RPMI8226 (cell line): ENCODE results near the gene KLHL29.

ENCODE experiments used
- DNase-seq: peaks from one replicate; pipeline ENCODE4 v3.0.0-alpha.2; 2015

KLHL29 gene

DNA sequence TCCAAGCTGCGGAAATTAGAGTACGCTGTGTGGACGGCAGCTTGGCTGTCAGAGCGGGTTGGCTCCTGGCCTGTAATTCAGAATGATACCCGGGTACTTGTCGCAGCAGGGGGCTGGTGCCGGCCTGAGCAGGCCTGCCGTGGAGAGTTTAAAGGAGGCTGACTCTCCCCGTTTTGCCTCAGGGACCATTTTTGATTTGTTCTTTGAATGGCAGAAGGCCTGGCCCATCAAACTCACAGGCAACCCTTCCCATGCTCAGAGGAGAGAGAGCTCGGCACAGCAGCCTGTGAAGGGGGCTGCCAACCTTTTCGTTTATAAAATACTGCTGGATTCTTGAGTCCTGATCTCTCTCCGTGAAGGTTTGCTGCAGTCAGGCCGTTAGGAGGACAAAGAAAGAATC is 151.3 kb downstream of the KLHL29 start:
- no peak for DNase-seq

DNA sequence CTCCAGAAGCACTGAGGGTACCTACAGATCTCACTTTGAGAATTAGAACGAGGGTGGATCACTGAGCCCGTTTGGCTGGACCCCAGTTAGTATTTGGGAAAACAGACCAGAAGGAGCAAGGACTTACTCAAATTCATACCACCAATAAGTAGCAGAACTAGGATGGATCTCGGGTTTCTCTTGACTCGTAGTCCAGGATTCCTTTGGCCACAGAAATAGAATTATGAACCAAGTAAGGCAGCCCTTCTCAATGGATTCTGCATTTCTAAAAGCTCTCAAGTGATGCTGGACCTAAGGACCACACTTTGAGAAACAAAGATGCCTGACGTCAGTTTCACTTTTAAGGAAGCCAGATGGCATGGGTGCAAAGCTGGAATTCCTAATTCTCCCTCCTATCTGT is 153.0 kb downstream of the KLHL29 start:
- no peak for DNase-seq

DNA sequence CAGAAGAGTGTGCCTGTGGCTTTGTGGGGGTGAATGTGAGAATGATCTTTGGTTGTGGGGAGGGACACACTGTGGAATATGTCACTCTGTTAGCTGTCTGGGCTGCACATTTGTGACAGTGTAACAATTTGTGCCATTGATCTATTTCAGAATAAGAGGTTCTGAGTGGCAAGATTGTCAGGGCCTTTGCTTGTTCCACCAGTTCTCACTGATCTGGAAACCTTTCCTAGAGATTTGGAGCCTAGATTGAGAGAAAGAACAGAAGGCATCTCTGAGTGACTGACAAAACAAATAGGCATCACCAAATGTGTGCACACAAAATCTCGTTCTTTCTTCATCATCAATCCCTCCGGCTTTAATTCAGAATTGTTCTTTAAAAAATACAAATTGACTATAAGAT is 153.6 kb downstream of the KLHL29 start:
- no peak for DNase-seq

DNA sequence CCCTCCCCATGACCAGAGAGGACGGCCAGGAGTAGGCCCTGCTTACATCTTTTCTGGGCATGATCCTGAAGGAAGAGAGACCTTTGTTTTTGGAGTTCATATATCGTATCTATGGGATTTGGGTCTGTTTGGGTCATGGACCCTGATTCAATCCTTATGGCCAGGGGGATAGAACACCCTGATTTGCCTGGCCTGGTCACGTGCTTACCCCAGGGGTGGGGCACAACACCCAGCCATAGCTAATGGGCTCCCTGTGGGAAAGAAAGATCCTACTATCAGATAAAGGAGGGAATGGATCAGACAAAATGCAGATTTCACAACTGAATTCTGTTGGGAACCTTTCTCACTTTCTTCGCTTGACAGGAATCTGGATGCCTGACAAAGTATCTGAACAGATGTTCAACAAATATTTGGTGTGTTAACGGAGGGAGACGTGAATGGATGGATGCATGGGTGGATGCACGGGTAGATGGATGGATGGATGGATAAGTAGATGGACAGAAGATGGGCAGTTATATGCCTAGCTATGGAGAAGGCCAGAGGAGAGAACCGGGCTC is 155.9 kb downstream of the KLHL29 start:
- DNase-seq = no peak

DNA sequence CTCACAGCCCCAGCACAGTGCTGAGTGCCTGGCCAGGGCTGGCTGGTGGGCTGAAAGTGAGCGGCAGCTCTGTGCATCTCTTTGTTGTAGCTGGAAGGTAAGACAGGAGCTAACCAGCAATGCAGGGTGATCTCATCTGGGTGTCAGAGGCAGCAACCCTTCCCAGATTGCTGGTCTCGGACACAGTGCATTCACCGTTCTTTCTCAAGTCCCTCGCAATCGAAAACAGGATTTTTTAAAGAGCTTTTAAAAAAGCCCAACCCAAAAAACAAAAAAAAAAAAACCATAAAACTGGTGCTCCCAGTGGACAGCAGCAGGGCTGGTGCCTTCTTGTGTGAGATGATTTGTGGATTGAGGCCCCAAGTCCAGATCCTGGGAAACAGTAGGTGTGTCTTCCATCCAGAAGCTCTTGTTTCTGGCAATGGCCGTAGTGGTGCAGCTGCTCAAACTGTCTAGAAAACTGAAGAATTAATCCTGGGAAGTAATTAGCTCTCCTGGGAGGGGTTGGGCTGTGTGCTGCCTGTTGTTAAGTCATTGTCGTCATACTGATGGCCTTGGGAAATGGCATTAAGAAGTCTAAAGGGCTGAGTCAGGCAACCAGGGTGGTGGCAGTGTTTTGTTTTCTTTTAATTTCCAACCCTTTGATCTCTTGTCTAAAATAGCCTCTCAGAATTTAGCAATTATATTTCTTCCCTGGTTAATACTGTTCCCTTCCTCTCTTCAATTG is 156.7 kb downstream of the KLHL29 start:
- no peak for DNase-seq

DNA sequence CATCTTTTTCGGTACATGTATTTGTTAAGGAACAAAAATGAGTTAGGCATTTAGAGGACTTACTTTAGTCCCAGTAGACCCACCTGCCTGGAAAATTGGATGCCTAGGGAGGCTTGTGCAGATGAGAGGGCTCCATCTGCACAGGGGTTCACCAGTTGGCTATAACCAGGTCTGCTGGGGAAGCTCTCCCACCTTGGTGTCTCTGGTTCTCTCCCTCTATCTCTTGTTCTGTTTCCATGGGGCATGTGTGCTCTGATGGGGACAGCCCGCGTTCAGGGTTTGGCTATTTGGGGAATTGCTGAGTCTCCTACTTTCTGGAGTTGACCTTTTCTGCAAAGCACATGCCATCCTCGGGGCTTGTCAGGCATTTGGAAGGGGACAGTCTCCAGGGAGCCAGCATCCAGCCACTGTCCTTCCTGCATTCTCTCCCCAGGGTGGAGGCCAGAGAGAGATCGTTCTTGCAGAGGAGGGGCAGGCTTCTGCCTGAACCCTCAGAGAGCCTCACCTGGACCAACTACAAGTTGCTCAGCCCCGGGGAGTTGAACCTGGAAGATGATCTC is 157.3 kb downstream of the KLHL29 start:
- no peak for DNase-seq

DNA sequence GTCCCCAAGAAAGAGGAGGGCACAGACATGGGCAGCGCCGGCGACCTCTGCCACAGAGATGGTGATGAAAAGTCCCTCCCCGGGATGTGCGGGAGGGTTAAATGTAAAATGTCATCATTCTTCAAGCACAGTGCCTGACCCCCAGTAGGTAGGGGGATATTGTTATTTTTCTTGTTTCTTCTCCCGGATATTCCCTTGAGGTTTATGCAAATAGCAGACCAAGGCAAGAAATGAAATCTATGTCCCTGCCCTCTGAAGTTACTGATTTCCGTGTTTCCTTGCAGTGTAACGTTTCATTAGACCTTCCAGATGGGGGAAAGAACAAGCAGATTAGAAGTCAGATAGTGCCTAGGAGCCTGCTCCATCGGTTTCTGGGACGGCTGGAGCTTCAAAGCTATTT is 158.3 kb downstream of the KLHL29 start:
- DNase-seq = no peak

DNA sequence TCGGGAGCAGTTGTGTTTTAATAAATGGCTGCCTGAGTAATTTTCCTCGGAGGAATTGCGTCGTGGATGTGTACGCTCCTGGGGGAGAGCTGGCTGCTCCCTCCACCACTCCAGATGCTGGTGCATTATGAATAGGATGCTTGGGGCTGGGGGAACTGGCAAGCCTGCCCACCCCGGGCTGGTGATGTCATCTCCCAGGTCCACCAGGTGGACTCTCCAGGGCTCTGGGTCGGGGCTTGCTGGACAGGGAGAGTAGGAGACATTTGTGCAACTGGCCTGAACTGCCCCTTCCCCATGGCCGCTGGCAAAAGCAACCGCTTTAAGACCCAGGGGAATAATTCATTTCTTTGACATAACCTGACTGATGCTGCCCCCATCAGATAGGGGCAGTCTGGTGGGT is 158.7 kb downstream of the KLHL29 start:
- no peak for DNase-seq

DNA sequence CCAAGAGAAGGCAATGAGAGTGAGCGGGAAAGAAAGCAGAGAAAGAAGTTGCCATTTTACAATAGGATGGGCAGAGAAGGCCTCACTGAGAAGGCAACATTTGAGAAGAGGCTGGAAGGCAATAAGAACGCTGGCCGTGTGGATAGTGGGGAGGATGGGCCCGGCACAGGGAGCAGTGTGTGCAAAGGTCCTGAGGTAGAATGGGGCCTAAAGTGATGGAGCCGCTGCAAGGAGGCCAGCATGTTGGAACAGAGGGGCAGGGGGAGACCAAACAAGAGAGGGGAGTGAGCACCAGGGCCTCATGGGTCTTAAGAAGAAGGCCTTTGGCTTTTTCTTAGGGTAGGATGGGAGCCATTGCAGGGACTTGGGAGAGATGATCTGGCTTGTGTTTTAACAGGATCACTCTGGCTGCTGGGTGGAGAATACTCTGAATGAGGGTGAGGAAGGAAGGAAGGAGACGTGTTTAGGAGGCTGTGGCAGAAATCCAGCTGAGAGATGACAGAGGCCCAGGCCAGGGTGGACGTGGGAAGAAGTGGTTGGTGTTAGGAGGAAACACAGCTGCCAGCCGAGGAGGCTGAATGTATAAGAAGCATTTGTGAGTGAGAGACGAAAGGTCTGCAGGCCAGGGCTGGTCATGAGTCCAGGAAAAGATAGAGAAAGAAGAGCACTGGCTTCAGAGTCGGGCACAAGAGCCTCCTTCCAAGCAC is 159.8 kb downstream of the KLHL29 start:
- no peak for DNase-seq

DNA sequence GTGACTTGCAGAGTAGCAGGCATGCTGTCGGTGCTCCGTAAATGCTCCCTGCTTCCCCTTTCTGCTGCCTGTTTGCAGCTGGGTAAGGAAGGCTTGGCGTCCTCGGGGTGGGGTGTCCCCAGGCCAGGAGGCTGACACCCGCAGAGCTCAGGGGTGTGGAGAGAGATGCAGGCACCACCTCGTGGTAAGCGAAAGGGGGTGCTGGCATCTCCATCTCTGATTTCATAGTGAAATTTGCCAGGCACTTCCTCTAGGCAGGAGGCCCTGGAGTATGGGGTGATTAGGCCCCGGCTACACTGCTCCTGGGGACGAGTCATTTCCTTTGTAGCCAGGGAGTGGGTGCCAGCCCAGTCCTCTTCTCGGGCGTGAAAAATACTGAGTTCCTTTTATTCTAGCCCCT is 160.4 kb downstream of the KLHL29 start:
- DNase-seq = no peak

DNA sequence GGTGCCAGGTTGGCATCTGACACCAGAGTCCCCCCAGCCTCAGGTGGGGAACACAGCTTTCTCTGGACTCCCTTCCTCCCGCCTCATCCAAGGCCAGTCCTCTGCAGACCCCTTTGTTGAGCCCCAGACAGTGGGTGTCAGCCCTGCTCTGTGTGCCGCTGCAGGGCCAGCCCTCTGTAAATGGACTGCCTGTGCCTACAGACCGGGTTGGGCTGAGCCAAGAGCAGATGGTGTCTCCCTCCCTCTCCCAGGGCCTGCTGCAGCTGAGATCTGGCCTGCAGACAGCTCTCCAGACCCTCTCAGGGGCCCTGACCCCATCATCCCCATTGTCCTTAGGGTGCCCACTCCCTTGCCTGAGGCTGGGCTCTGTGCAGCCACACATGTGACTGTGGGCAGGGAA is 160.8 kb downstream of the KLHL29 start:
- DNase-seq = no peak

DNA sequence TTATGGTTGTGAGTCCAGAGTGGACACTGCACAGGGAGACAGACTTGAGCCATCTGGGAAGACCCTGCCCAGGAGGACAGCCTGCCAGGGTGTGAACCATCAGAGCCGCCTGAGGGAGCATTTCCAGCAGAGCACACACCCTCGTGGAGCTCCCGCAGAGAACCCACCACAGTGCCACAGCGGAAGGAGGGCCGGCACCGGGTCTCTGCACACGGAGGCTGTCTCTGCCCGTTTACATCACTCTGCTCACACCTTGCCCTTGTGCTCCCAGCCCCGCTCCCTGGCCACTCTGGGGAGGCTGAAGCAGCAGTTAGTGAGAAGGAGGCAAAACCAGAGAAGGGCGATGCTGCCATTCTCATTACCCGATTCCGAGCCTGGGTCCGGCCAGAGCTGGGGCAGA is 161.9 kb downstream of the KLHL29 start:
- no peak for DNase-seq

DNA sequence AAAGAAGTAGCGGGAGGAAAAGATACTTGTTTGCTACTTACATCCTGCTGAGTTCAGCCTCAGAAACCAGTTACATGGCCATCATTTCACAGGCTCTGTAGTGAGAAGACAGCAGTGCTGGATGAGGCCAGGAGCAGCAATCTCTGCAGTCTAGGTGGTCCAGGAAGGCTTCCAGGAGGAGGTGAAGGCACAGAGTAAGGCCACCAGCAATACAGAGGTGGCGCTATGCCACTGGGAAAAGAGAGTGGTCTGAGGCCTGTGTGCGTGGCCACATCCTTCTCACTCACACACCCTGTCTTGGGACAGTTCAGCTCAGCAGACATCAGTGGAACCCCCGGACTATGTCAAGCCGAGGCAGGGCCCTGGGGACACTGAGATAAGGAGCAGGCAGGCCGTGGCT is 162.7 kb downstream of the KLHL29 start:
- no peak for DNase-seq

DNA sequence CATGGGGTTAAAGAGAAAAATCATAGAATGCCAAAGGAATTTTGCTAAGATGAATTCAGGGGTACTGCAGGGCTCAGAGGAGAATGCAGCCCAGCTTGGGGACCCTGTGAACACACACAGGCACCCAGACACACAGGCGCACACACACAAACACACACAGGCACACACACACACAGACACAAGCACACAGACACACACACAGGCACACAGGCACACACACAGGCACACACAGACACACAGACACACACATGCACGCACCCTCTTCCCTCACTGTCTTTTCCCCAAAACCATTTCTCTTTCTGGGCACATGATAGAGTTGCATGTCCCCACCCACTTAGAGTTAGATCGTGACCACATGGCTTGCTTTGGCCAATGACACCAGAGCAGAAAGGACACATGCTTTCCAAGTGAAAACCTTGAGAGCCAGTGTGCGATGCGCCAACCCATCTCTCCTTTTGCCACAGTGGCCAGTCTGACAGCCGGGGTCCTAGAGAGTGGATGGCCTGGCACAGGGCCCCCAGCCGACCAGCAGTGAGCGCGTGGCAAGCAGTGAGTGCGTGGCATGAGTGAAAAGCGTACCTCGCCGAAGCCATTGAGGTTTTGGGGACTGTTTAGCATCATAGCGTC is 163.3 kb downstream of the KLHL29 start:
- DNase-seq = no peak

DNA sequence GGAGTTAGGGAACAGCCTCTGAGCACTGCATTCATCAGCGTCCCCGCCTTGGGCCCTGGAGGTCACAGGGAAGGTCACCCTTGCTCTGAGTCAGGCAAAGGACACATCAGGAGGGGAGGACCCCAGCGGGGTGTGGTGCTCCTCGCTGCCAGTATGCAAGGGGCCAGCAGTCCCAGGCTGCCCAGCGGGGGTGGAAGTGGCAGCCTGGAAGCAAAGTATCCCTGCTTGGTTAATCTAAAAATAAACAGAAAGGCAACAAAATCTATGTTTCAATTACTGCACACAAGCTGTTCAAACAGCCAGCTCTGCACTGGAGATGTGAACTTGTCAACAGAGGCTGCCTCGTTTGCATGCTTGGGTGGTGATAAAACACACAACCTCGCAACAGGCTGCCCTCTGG is 164.1 kb downstream of the KLHL29 start:
- DNase-seq = no peak

DNA sequence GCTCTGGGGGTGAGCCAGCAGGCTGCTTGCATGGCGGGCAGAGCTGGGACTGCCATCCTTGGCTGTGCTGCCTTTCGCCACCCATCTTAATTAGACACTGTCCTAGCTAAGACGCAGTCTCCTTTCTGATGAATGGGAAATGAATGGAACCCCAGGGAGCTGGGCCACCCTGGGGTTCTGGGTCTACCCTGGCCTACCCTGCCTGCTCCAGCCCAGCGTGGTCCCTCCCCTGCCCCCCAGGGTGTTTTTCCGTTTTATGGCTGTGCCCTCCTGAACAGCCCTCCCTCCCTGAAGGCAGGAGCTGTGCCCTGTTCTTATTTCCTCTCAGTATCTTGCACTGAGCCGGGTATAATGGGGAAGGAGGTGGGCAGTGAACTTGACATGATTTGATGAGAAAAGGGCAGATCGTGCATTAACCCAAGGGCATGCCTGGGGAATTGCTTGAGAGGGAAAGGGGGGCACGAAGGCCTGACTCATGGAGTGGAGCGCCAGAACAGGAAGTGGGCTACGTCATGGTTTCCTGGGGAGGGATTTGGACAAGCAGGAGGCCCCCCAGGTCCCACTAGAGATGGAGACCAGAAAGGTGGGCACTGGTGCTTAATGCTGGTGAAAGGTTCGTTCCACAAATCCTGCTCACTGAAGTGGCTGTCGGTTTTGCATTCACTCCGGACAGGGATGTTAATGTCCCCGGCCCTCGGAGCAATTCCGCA is 165.0 kb downstream of the KLHL29 start:
- DNase-seq = no peak

DNA sequence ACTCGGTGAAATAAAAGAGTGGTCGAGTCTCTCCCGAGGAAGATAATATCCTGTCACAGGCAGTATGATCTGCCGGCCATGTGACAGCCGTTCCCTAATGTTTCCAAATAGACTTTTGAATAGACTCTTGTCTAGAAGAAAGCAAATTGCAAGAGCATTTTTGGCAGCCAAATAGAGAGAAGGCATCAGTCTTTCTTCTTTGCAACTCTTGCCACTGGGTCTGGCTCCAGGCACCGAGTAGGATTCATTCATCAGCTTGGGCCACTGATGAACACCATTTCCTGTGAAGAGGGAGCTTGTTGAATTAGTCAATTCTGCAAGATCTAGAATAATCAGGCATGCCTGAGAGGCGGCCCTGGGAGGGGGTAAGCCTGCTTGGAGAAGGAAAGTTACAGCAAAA is 165.6 kb downstream of the KLHL29 start:
- no peak for DNase-seq

DNA sequence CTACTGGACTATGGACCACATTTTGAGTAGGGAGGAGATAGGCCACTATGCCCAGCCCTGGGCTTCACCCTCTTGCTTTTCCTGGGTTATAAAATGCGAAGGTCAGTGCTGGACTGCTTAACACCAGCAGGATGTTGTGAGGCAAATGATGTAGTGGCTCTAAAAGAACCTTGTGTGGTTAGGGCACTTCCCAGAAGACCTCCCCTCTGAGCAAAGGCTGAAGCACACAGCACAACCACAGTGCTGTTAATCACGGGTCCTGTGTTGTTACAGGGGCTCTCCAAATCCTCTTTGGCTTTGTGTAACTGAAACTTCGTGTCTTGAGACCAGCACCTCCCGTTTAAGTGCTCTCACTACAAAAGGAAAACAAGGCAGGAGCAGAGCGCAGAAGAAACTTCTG is 166.9 kb downstream of the KLHL29 start:
- no peak for DNase-seq

DNA sequence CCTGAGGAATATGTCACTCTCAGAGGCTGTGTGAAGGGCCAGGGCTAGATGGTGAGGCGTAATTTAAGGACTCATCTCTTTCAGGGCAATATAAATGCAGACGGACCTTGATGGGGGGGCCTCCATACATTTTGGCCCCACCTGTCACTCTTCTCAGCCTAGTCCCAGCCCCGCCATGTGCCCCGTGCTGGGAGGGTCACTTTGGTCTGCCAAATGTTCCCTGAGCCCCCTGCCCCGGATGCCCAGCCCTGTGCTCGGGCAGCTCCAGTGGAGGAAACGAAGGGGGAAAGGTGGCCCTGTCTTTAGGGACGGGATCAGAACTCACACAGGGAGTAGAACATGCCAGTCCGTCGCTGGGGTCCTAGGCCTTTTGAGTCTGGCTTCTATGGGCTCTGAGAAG is 168.6 kb downstream of the KLHL29 start:
- DNase-seq = no peak

DNA sequence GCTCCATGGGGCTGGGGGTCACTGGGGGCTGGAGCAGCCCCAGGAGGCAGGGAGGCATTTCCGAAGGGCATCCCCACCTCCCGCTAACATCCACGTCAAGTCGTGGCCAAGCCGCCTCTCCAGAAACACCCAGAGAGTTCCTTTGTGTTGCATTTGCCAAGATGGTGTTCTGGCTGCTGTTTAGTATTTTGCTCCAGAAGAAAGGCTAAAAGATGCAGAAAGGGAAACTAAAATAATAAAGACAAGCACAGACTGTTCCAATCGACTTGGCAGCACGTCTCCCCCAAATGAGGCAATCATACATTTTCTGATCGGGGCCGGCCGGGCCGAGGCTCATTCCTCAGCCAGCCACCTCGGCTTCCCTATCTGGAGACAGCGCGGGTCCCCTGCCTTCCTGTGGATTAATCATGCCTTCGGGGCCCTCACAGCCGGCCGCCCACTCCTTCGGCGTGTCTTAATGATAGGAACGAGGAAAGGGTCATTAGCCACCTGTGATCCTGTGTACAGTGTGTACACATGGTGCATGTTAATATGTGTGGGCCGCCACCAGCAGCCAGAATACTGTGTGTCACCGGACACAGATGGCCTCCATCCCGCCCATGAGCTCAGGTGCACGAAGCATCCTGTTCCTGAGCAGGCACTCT is 169.2 kb downstream of the KLHL29 start:
- no peak for DNase-seq

DNA sequence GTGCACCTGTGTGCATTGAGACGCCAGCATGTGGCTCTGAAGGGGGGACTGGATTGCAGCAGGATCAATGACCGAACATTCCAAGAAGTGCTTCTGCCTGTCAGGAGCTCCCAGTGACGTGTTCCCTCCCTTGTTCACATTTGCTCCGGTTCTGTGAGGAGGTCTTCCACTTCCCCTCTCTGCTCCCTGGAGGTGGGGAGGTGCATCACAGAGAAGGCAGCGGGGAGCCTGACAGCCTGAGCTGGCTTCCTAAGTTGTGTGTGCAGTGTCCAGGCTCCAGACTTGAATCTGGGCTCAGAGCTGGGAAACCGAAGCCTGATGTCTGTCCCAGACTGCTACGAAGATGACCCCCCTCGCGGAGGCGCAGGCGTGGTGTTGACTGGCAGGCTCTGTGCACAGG is 171.0 kb downstream of the KLHL29 start:
- no peak for DNase-seq

DNA sequence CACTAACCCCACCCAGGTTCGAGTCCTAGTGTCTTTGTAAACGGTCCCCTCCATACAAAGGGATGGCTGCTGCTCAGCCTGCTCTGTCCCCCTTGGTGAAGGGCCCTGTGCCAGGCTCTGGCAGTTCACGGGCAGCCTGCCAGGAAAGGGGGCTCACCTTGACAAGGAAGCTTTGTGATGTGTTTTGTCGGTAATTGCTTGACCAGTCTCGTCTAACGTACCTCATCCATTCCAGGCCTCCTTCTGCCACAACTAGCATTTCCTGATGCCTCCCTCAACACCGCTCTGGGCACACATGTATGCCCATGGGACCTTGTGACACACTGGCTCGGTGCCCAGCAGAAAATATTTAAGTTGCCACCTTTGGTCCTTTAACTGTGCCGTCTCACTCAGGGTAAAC is 171.9 kb downstream of the KLHL29 start:
- DNase-seq = no peak

DNA sequence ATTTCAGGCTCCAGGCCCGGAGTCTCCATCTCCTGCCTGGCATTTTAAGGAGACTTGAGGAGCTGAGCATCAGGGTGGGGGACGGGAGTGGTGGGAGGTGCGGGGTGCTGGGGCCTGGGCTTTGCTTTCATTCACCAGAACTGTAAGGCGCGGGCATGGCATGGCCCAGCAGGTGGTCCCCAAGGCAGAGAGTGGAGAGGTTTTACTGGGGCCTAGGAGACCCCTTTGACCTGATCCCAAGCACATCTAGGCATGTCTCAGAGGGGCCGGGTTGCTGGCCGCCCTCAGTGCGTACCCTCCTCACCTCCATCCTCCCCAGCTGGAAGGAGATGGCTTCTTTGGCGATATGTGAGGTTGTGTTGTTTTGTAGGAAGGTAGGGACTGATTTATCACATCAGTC is 172.5 kb downstream of the KLHL29 start:
- DNase-seq = no peak
